Measurements from ENCODE around the gene STPG4.

DNA sequence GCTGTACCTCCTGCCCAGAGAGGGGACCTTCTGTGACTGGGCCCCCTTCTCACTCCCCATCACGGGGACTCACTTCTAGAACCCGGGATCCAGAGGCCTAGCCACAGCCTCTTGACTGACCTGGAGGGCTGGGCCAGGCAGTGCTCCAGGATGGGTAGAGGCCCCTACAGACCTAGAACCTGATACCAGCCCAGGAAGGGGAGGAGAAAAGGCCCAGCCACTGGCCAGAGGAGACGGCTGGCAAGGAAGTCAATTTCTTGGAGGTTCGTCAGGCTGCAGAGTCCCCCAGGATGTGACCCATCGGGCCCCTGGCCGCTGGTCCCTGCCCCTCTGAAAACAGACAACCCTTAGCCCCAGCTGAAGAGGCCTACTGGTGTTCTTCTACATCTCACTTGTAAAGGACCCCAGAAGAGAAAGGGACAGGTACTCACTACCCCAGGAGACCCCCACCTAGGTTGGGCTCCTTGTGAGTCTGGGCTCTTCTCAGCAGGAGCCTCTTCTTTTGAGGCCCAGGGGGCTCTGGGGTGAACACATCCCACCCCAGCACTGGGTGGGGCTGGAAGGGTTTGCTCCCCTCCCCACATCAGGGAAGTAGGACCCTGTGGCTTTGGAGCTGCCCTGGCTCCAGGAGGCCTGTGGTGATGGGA, 86.0 kb downstream of the STPG4 start:
- TF ChIP-seq POLR2A (IDR thresholded peaks at IDR 0.05) (no peak), POLR2AphosphoS5 (IDR thresholded peaks at IDR 0.05) (no peak), EP300 (IDR thresholded peaks at IDR 0.05) (no peak)
- TF ChIP-seq, protein P1, sequence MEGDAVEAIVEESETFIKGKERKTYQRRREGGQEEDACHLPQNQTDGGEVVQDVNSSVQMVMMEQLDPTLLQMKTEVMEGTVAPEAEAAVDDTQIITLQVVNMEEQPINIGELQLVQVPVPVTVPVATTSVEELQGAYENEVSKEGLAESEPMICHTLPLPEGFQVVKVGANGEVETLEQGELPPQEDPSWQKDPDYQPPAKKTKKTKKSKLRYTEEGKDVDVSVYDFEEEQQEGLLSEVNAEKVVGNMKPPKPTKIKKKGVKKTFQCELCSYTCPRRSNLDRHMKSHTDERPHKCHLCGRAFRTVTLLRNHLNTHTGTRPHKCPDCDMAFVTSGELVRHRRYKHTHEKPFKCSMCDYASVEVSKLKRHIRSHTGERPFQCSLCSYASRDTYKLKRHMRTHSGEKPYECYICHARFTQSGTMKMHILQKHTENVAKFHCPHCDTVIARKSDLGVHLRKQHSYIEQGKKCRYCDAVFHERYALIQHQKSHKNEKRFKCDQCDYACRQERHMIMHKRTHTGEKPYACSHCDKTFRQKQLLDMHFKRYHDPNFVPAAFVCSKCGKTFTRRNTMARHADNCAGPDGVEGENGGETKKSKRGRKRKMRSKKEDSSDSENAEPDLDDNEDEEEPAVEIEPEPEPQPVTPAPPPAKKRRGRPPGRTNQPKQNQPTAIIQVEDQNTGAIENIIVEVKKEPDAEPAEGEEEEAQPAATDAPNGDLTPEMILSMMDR (IDR thresholded peaks at IDR 0.05), result no peak

Measured in sigmoid colon (tissue), 4 donors.